HEK293 (cell line): ENCODE data around the gene CYP2S1.
"Not testable (repeated sequence)": the region's sequence is repeated elsewhere in the genome, so short reads cannot be mapped to it uniquely, and the experiment has no call there.

Experiments
- CTCF ChIA-PET: fragments of 350-600 bp; formaldehyde crosslinking; extraction: SDS; loops from one replicate; lab custom pipeline; 2021; ENCODE audit warnings: antibody characterized with exemption; lab: Yijun Ruan, JAX
- POLR2A ChIA-PET: fragments of 300-600 bp; formaldehyde crosslinking; extraction: SDS; loops from one replicate; lab custom pipeline; 2020; ENCODE audit warnings: antibody characterized with exemption, inconsistent platforms; lab: Yijun Ruan, JAX
- H3K27ac ChIP-seq: fragments of 200-500 bp; sonication (Bioruptor generic); 2 replicates; pipeline ENCODE4 v1.5.1; 2014; ENCODE audit warnings: low read depth, low read length, control low read depth, inconsistent platforms; ENCODE audit errors: extremely low read depth
- H3K36me3 ChIP-seq, 2 experiments: fragments of 200-500 bp in 1 of 2; sonication (Bioruptor generic) in 1 of 2; 1 replicate in 1 of 2; 2 replicates in 1 of 2; pipeline ENCODE4 v1.5.1; 2014 to 2017; ENCODE audit warnings: inconsistent platforms in 2 of 2, low read length in 2 of 2; ENCODE audit not compliant: control insufficient read depth in 2 of 2, insufficient read depth in 1 of 2
- H3K4me1 ChIP-seq: fragments of 200-500 bp; sonication (Bioruptor generic); 2 replicates; pipeline ENCODE4 v1.5.1; 2014; ENCODE audit warnings: mild to moderate bottlenecking, low read length, inconsistent platforms; ENCODE audit not compliant: control insufficient read depth, insufficient read depth
- H3K4me3 ChIP-seq: 2 replicates; pipeline ENCODE4 v1.5.1; 2011; ENCODE audit warnings: low read depth, mild to moderate bottlenecking, control low read depth, low read length, moderate library complexity
- H3K9me3 ChIP-seq: fragments of 200-500 bp; sonication (Bioruptor generic); 2 replicates; pipeline ENCODE4 v1.5.1; 2014; ENCODE audit warnings: low read depth, low read length, inconsistent platforms; ENCODE audit not compliant: control insufficient read depth, insufficient read depth
- CTCF ChIP-seq: fragments of 450-650 bp; formaldehyde crosslinking; IDR thresholded peaks from 2 replicates; pipeline ENCODE4 v1.5.1; 2016; ENCODE audit warnings: missing biosample characterization, missing genetic modification characterization
- GLIS1 ChIP-seq: fragments of 450-650 bp; formaldehyde crosslinking; IDR thresholded peaks from 2 replicates; pipeline ENCODE4 v1.5.1; 2016; ENCODE audit warnings: missing biosample characterization, missing genetic modification characterization
- GLIS2 ChIP-seq: fragments of 450-650 bp; formaldehyde crosslinking; IDR thresholded peaks from 2 replicates; pipeline ENCODE4 v1.5.1; 2016; ENCODE audit warnings: missing biosample characterization, missing genetic modification characterization
- IKZF3 ChIP-seq: fragments of 450-650 bp; IDR thresholded peaks from 2 replicates; pipeline ENCODE4 v1.5.0; 2018; ENCODE audit warnings: missing biosample characterization, mild to moderate bottlenecking, missing genetic modification characterization, moderate library complexity
- KLF1 ChIP-seq: fragments of 450-650 bp; formaldehyde crosslinking; IDR thresholded peaks from 2 replicates; pipeline ENCODE4 v1.5.1; 2016; ENCODE audit warnings: missing biosample characterization, missing genetic modification characterization
- KLF9 ChIP-seq: fragments of 450-650 bp; formaldehyde crosslinking; IDR thresholded peaks from 2 replicates; pipeline ENCODE4 v1.5.1; 2016; ENCODE audit warnings: missing biosample characterization, missing genetic modification characterization, low read depth
- OVOL3 ChIP-seq: fragments of 450-650 bp; formaldehyde crosslinking; IDR thresholded peaks from 2 replicates; pipeline ENCODE4 v1.5.1; 2016; ENCODE audit warnings: missing biosample characterization, missing genetic modification characterization
- ZBTB10 ChIP-seq: fragments of 450-650 bp; formaldehyde crosslinking; IDR thresholded peaks from 2 replicates; pipeline ENCODE4 v1.5.1; 2016; ENCODE audit warnings: missing biosample characterization, missing genetic modification characterization
- ZNF354C ChIP-seq: fragments of 450-650 bp; formaldehyde crosslinking; IDR thresholded peaks from 2 replicates; pipeline ENCODE4 v1.5.1; 2016; ENCODE audit warnings: missing biosample characterization, missing genetic modification characterization, low read depth, borderline replicate concordance
- ZNF362 ChIP-seq: fragments of 450-650 bp; formaldehyde crosslinking; IDR thresholded peaks from 2 replicates; pipeline ENCODE4 v1.5.1; 2016; ENCODE audit warnings: missing biosample characterization, missing genetic modification characterization
- ZNF366 ChIP-seq: fragments of 450-650 bp; formaldehyde crosslinking; conservative IDR thresholded peaks from 2 replicates; pipeline ENCODE4 v1.5.1; 2016; ENCODE audit warnings: missing biosample characterization, missing genetic modification characterization
- ZNF513 ChIP-seq: fragments of 450-650 bp; IDR thresholded peaks from 2 replicates; pipeline ENCODE4 v1.5.1; 2018; ENCODE audit warnings: missing biosample characterization, missing genetic modification characterization
- ZNF596 ChIP-seq: fragments of 450-650 bp; IDR thresholded peaks from 2 replicates; pipeline ENCODE4 v1.5.0; 2018; ENCODE audit warnings: missing biosample characterization, mild to moderate bottlenecking, missing genetic modification characterization, moderate library complexity
- ZNF692 ChIP-seq: fragments of 450-650 bp; formaldehyde crosslinking; IDR thresholded peaks from 2 replicates; pipeline ENCODE4 v1.5.1; 2016; ENCODE audit warnings: missing biosample characterization, missing genetic modification characterization
- ZNF747 ChIP-seq: fragments of 450-650 bp; formaldehyde crosslinking; IDR thresholded peaks from 2 replicates; pipeline ENCODE4 v1.5.1; 2016; ENCODE audit warnings: missing biosample characterization, missing genetic modification characterization
- ZNF76 ChIP-seq: fragments of 450-650 bp; formaldehyde crosslinking; IDR thresholded peaks from 2 replicates; pipeline ENCODE4; 2016; ENCODE audit warnings: low read depth, missing biosample characterization, missing genetic modification characterization, borderline replicate concordance

Gene CYP2S1

GRCh38 chr19:41195675-41196497 lies 2.9 kb downstream of the CYP2S1 start:
- CTCF ChIA-PET, result interaction anchor here (0.6 to 1.1 kb wide), 2 partner anchors 36 to 67 kb away, joined by 3 read pairs; no protein-coding TSS in a partner anchor
- H3K36me3 ChIP-seq, result no peaks in the 10 kb centered on the region; a peak in 1 of 3 replicates
- POLR2A ChIA-PET, result no interaction called here
- H3K4me3 ChIP-seq, result no peak overlapping the region
- peaks cover 12% of the 10 kb centered on the region for H3K4me1 ChIP-seq
- TF ChIP-seq ZNF366 (0 out of 2 replicates have a peak, but pooled peaks have one; percentile 26), ZNF747 (tag by site-specific recombination) (no peak)
- H3K27ac ChIP-seq, result no peak overlapping the region
- H3K9me3 ChIP-seq, result no peaks in the 10 kb centered on the region

GRCh38 chr19:41198559-41198958 lies 5.5 kb downstream of the CYP2S1 start:
- POLR2A ChIA-PET, result no interaction called here
- CTCF ChIA-PET, result interaction anchor here (0.9 kb wide), 1 partner anchor 64 kb away, joined by 3 read pairs; no protein-coding TSS in a partner anchor
- TF ChIP-seq KLF9 (tag by site-specific recombination) (no peak), GLIS1 (tag by site-specific recombination) (0 out of 2 replicates have a peak, but pooled peaks have one; percentile 9), ZNF596 (no peak), ZNF362 (tag by site-specific recombination) (no peak), ZNF513 (tag by site-specific recombination) (no peak), GLIS2 (tag by site-specific recombination) (peak; percentile 47; the same call in 1 of the 2 replicates)
- no peaks in the 10 kb centered on the region for H3K9me3 ChIP-seq
- H3K36me3 ChIP-seq, result no peaks in the 10 kb centered on the region; a peak in 1 of 3 replicates
- no peak overlapping the region for H3K4me3 ChIP-seq
- no peaks in the 10 kb centered on the region for H3K4me1 ChIP-seq
- no peak overlapping the region for H3K27ac ChIP-seq

GRCh38 chr19:41203371-41203770 lies 10.4 kb downstream of the CYP2S1 start:
- H3K4me3 ChIP-seq, result no peak overlapping the region
- CTCF ChIA-PET, result interaction anchor here (0.7 to 11.0 kb wide), 22 partner anchors 12 to 488 kb away, joined by 3 to 184 read pairs (median 5); partner anchors contain the start of gene HNRNPUL1
- TF ChIP-seq KLF9 (tag by site-specific recombination) (no peak), ZNF354C (tag by site-specific recombination) (no peak), IKZF3 (tag by site-specific recombination) (no peak), ZNF76 (tag by site-specific recombination) (no peak), OVOL3 (tag by site-specific recombination) (no peak)
- no peak overlapping the region for H3K27ac ChIP-seq
- H3K9me3 ChIP-seq, result no peaks in the 10 kb centered on the region
- POLR2A ChIA-PET, result interaction anchor here (2.7 kb wide), 1 partner anchor 60 kb away, joined by 64 read pairs; the partner anchor contains the start of gene HNRNPUL1
- no peaks in the 10 kb centered on the region for H3K4me1 ChIP-seq
- peaks cover 0 to 7% of the 10 kb centered on the region in 2 experiments; a peak in 2 of 3 replicates for H3K36me3 ChIP-seq

- not testable (repeated sequence) for H3K36me3 ChIP-seq, H3K9me3 ChIP-seq, H3K4me3 ChIP-seq, H3K4me1 ChIP-seq, H3K27ac ChIP-seq
- CTCF ChIA-PET, result interaction anchor here (0.5 to 11.0 kb wide), 42 partner anchors 9 to 502 kb away, joined by 3 to 184 read pairs (median 4); partner anchors contain the start of genes AXL and HNRNPUL1
- POLR2A ChIA-PET, result interaction anchor here (0.7 to 2.7 kb wide), 6 partner anchors 22 to 104 kb away, joined by 3 to 64 read pairs (median 6); partner anchors contain the start of gene HNRNPUL1
- TF ChIP-seq GLIS1 (tag by site-specific recombination), result 0 out of 2 replicates have a peak, but pooled peaks have one; percentile 27
- TF ChIP-seq ZBTB10 (tag by site-specific recombination), result peak; percentile 18; the same call in 1 of the 2 replicates
- TF ChIP-seq ZNF692, result peak; percentile 51; the same call in 1 of the 2 replicates
- TF ChIP-seq CTCF (tag by site-specific recombination), result peak; percentile 85
- TF ChIP-seq KLF1, result 0 out of 2 replicates have a peak, but pooled peaks have one; percentile 7
These were observed 11.3 kb downstream of the CYP2S1 start for GRCh38 chr19:41204338-41204737.
